Ovary (tissue), 3 donors: ENCODE measurements around the gene DAP.
"Not testable (repeated sequence)": the region's sequence is repeated elsewhere in the genome, so short reads cannot be mapped to it uniquely, and the experiment has no call there.

ENCODE experiments used
- POLR2A ChIP-seq: fragments of 450-650 bp; IDR thresholded peaks from one replicate; pipeline ENCODE4 v1.6.1; 2017; ENCODE audit warnings: antibody characterized with exemption, mild to moderate bottlenecking, moderate library complexity
- TF ChIP-seq, protein P1 (sequence below), 3 donors: fragments of 450-650 bp in 2 of 3; fragments of 200-600 bp in 1 of 3; IDR thresholded peaks; one replicate each; pipeline versions ENCODE4 v1.5.1 to v1.8.0; 2016 to 2022; ENCODE audit warnings: antibody characterized with exemption in 3 of 3, mild to moderate bottlenecking in 1 of 3
- donor health status: DM: no; HTN: no; CAD: no.

DNA sequence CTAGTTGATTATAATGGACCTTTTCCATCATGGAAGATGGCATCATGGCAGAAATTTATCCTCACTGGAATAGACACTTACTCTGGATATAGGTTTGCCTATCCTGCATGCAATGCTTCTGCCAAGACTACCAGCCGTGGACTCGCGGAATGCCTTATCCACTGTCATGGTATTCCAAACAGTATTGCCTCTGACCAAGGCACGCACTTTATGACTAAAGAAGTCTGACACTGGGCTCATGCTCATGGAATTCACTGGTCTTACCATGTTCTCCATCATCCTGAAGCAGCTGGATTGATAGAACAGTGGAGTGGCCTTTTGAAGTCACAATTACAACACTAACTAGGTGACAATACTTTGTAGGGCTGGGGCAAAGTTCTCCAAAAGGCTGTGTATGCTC is 40.3 kb downstream of the DAP start:
- TF ChIP-seq, protein P1, sequence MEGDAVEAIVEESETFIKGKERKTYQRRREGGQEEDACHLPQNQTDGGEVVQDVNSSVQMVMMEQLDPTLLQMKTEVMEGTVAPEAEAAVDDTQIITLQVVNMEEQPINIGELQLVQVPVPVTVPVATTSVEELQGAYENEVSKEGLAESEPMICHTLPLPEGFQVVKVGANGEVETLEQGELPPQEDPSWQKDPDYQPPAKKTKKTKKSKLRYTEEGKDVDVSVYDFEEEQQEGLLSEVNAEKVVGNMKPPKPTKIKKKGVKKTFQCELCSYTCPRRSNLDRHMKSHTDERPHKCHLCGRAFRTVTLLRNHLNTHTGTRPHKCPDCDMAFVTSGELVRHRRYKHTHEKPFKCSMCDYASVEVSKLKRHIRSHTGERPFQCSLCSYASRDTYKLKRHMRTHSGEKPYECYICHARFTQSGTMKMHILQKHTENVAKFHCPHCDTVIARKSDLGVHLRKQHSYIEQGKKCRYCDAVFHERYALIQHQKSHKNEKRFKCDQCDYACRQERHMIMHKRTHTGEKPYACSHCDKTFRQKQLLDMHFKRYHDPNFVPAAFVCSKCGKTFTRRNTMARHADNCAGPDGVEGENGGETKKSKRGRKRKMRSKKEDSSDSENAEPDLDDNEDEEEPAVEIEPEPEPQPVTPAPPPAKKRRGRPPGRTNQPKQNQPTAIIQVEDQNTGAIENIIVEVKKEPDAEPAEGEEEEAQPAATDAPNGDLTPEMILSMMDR (IDR thresholded peaks at IDR 0.05), result not testable (repeated sequence)
- TF ChIP-seq POLR2A, result not testable (repeated sequence)
